ENCODE data around the gene NDE1.

NDE1 gene

GRCh38 chr16:15768201-15768600 lies 118.2 kb downstream of the NDE1 start:
- Histone ChIP-seq H3K4me3 (IDR thresholded peaks at IDR 0.05; ENCODE audit: insufficient read depth, low read depth, low read length) (no peak overlapping the region), H3K27ac (no peak overlapping the region), H3K79me2 (ENCODE audit: insufficient read depth, low read depth) (no peaks in the 10 kb centered on the region), H3K4me2 (no peak overlapping the region), H3K36me3 (ENCODE audit: insufficient read depth) (no peaks in the 10 kb centered on the region), H3K9ac (no peak overlapping the region), H2AFZ (ENCODE audit: low read depth) (no peak overlapping the region), H3K27me3 (ENCODE audit: insufficient read depth, low read depth) (no peaks in the 10 kb centered on the region; the same call in 1 of the 2 replicates), H4K20me1 (ENCODE audit: insufficient read depth) (no peaks in the 10 kb centered on the region), H3K4me1 (ENCODE audit: low read depth, poor library complexity, severe bottlenecking) (peaks cover 4% of the 10 kb centered on the region)
- no peak for TF ChIP-seq CTCF (conservative IDR thresholded peaks at IDR 0.05; ENCODE audit: low read depth, low read length)

- Histone ChIP-seq H3K4me3 (IDR thresholded peaks at IDR 0.05; ENCODE audit: insufficient read depth, low read depth, low read length) (no peak overlapping the region), H3K9ac (no peak overlapping the region), H3K4me1 (ENCODE audit: low read depth, poor library complexity, severe bottlenecking) (peaks cover 4% of the 10 kb centered on the region), H4K20me1 (ENCODE audit: insufficient read depth) (no peaks in the 10 kb centered on the region), H3K36me3 (ENCODE audit: insufficient read depth) (no peaks in the 10 kb centered on the region), H3K4me2 (no peak overlapping the region), H3K27ac (no peak overlapping the region), H3K79me2 (ENCODE audit: insufficient read depth, low read depth) (no peaks in the 10 kb centered on the region), H2AFZ (ENCODE audit: low read depth) (no peak overlapping the region), H3K27me3 (ENCODE audit: insufficient read depth, low read depth) (no peaks in the 10 kb centered on the region)
- TF ChIP-seq CTCF (conservative IDR thresholded peaks at IDR 0.05; ENCODE audit: low read depth, low read length), result no peak
These were observed 119.2 kb downstream of the NDE1 start for GRCh38 chr16:15769239-15769638.

GRCh38 chr16:15770107-15770506 lies 120.1 kb downstream of the NDE1 start:
- peaks cover 4% of the 10 kb centered on the region for H3K4me1 ChIP-seq (ENCODE audit: low read depth, poor library complexity, severe bottlenecking)
- H3K9ac ChIP-seq, result no peak overlapping the region
- TF ChIP-seq CTCF (conservative IDR thresholded peaks at IDR 0.05; ENCODE audit: low read depth, low read length), result no peak
- no peak overlapping the region for H2AFZ ChIP-seq (ENCODE audit: low read depth)
- H3K27ac ChIP-seq, result no peak overlapping the region
- H3K36me3 ChIP-seq (ENCODE audit: insufficient read depth), result no peaks in the 10 kb centered on the region
- no peaks in the 10 kb centered on the region for H4K20me1 ChIP-seq (ENCODE audit: insufficient read depth)
- H3K4me2 ChIP-seq, result no peak overlapping the region
- no peaks in the 10 kb centered on the region for H3K27me3 ChIP-seq (ENCODE audit: insufficient read depth, low read depth)
- H3K4me3 ChIP-seq (IDR thresholded peaks at IDR 0.05; ENCODE audit: insufficient read depth, low read depth, low read length), result no peak overlapping the region
- H3K79me2 ChIP-seq (ENCODE audit: insufficient read depth, low read depth), result no peaks in the 10 kb centered on the region

GRCh38 chr16:15770512-15770911 lies 120.5 kb downstream of the NDE1 start:
- no peaks in the 10 kb centered on the region for H3K79me2 ChIP-seq (ENCODE audit: insufficient read depth, low read depth)
- H2AFZ ChIP-seq (ENCODE audit: low read depth), result no peak overlapping the region
- no peaks in the 10 kb centered on the region for H3K27me3 ChIP-seq (ENCODE audit: insufficient read depth, low read depth)
- no peaks in the 10 kb centered on the region for H3K36me3 ChIP-seq (ENCODE audit: insufficient read depth)
- H4K20me1 ChIP-seq (ENCODE audit: insufficient read depth), result no peaks in the 10 kb centered on the region
- no peak for TF ChIP-seq CTCF (conservative IDR thresholded peaks at IDR 0.05; ENCODE audit: low read depth, low read length)
- no peak overlapping the region for H3K9ac ChIP-seq
- H3K27ac ChIP-seq, result no peak overlapping the region
- peaks cover 4% of the 10 kb centered on the region for H3K4me1 ChIP-seq (ENCODE audit: low read depth, poor library complexity, severe bottlenecking)
- H3K4me2 ChIP-seq, result no peak overlapping the region
- H3K4me3 ChIP-seq (IDR thresholded peaks at IDR 0.05; ENCODE audit: insufficient read depth, low read depth, low read length), result no peak overlapping the region
